B cell (primary cell): ENCODE results near the gene GLB1L3.

Source experiments
- CTCF ChIP-seq: fragments of 200-600 bp; IDR thresholded peaks from one replicate; pipeline ENCODE4 v1.8.0; 2022; ENCODE audit warnings: antibody characterized with exemption, mild to moderate bottlenecking
- EZH2 ChIP-seq: IDR thresholded peaks from 2 replicates; pipeline ENCODE4 v1.6.1; 2012; ENCODE audit warnings: borderline replicate concordance, low read depth, mild to moderate bottlenecking, moderate library complexity, low read length; ENCODE audit not compliant: insufficient read depth, poor library complexity, severe bottlenecking

- TF ChIP-seq EZH2 (no peak), CTCF (no peak)
These were observed 23.6 kb upstream of the GLB1L3 start for GRCh38 chr11:134252346-134253187.
